ENCODE results near the gene MACROD2. TPM values are rescaled to one million over a fixed set of nuclear protein-coding genes. Genes with fewer than 3 reads are reported as not detected.

Gene MACROD2
- total RNA-seq, 4 donors from 2014 or later: 10.0 to 24.0 (median 17.0) TPM

GRCh38 chr20:15610787-15611186 lies 1615.5 kb downstream of the MACROD2 start:
- intact Hi-C loops (cut with DNase I; ENCODE audit: low total_unique reads): no loop called here
- WGBS, 2 donors: 85 to 88% methylated on average over 2 of the region's 2 CpGs

GRCh38 chr20:15611541-15611940 lies 1616.2 kb downstream of the MACROD2 start:
- WGBS, 2 donors: 95 to 98% methylated on average over 4 of the region's 4 CpGs
- TF ChIP-seq CTCF (IDR thresholded peaks at IDR 0.05): no peak
- TF ChIP-seq POLR2A (IDR thresholded peaks at IDR 0.05): no peak
- no peak overlapping the region for H3K4me3 ChIP-seq (ENCODE audit: low read depth, poor library complexity, severe bottlenecking)
- DNase-seq (ENCODE audit: low spot score in 2 of 2): no peak
- intact Hi-C loops (cut with DNase I; ENCODE audit: low total_unique reads): no loop called here

More at GRCh38 chr20:15610787-15611186, 1615.5 kb downstream of the MACROD2 start:
- DNase-seq (ENCODE audit: low spot score in 2 of 2): no peak
- no peak overlapping the region for H3K4me3 ChIP-seq (ENCODE audit: low read depth, poor library complexity, severe bottlenecking)
- TF ChIP-seq POLR2A (IDR thresholded peaks at IDR 0.05) (no peak), CTCF (IDR thresholded peaks at IDR 0.05) (no peak)

GRCh38 chr20:15612198-15612597 lies 1616.9 kb downstream of the MACROD2 start:
- intact Hi-C loops (cut with DNase I; ENCODE audit: low total_unique reads): no loop called here
- WGBS, 2 donors: 91 to 92% methylated on average over 7 of the region's 7 CpGs
- TF ChIP-seq CTCF (IDR thresholded peaks at IDR 0.05) (no peak), POLR2A (IDR thresholded peaks at IDR 0.05) (no peak)
- no peak overlapping the region for H3K4me3 ChIP-seq (ENCODE audit: low read depth, poor library complexity, severe bottlenecking)
- DNase-seq (ENCODE audit: low spot score in 2 of 2): no peak

- intact Hi-C loops (cut with DNase I; ENCODE audit: low total_unique reads): no loop called here
- no peak overlapping the region for H3K4me3 ChIP-seq (ENCODE audit: low read depth, poor library complexity, severe bottlenecking)
- WGBS, 2 donors: 21 to 28% methylated on average over 1 of the region's 1 CpG
- TF ChIP-seq CTCF (IDR thresholded peaks at IDR 0.05) (no peak), POLR2A (IDR thresholded peaks at IDR 0.05) (no peak)
- no peak for DNase-seq (ENCODE audit: low spot score in 2 of 2)
Measured at GRCh38 chr20:15612769-15613168, 1617.5 kb downstream of the MACROD2 start.

- intact Hi-C loops (cut with DNase I; ENCODE audit: low total_unique reads): no loop called here
- no peak for TF ChIP-seq POLR2A (IDR thresholded peaks at IDR 0.05)
- no peak for TF ChIP-seq CTCF (IDR thresholded peaks at IDR 0.05)
- 24 to 37% methylated on average over 4 of the region's 4 CpGs for WGBS, 2 donors
- no peak for DNase-seq (ENCODE audit: low spot score in 2 of 2)
- H3K4me3 ChIP-seq (ENCODE audit: low read depth, poor library complexity, severe bottlenecking): no peak overlapping the region
Measured at GRCh38 chr20:15613530-15613929, 1618.2 kb downstream of the MACROD2 start.

- 88% methylated on average over 1 of the region's 1 CpG for WGBS, 2 donors
- DNase-seq (ENCODE audit: low spot score in 2 of 2): no peak
- no peak for TF ChIP-seq CTCF (IDR thresholded peaks at IDR 0.05)
- TF ChIP-seq POLR2A (IDR thresholded peaks at IDR 0.05): no peak
- H3K4me3 ChIP-seq (ENCODE audit: low read depth, poor library complexity, severe bottlenecking): no peak overlapping the region
- intact Hi-C loops (cut with DNase I; ENCODE audit: low total_unique reads): no loop called here
Measured at GRCh38 chr20:15616626-15617025, 1621.3 kb downstream of the MACROD2 start.
